ENCODE results near the gene ZFX. TPM values are rescaled to one million over a fixed set of nuclear protein-coding genes. Genes with fewer than 3 reads are reported as not detected.

The ZFX gene
- total and polyA plus RNA-seq, 9 donors: 16.1 to 87.8 (median 80.8) TPM

DNA sequence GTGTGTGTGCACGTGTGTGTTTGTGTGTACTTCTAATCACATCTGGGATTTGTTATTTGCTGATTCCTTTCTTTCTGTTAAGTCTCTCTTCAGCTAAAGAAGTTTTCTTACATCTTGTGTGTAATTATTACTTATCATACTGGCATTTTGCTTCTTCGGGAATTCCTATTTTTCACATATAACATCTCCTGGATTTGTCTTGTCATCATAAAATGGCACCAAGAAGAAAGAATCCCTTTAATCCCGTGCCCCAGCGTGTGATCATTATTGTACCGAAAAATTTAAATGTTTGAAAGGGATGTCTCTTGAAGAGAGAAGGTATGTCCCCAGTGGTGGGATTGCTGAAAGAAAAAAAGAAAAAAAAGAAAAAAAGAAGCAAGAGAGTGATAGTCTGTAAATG, 72.3 kb downstream of the ZFX start:
- Histone ChIP-seq H3K4me1 (ENCODE audit: insufficient read depth) (no peaks in the 10 kb centered on the region), H3K36me3 (no peaks in the 10 kb centered on the region), H3K27ac (no peak overlapping the region), H3K27me3 (no peaks in the 10 kb centered on the region), H3K9me3 (no peaks in the 10 kb centered on the region), H3K4me3 (no peak overlapping the region)
- intact Hi-C loops (cut with DNase I): no loop called here
- DNase-seq: no peak
- WGBS, 3 donors: 83 to 85% (median 83%) methylated on average over 5 of the region's 5 CpGs
- TF ChIP-seq, protein P1, sequence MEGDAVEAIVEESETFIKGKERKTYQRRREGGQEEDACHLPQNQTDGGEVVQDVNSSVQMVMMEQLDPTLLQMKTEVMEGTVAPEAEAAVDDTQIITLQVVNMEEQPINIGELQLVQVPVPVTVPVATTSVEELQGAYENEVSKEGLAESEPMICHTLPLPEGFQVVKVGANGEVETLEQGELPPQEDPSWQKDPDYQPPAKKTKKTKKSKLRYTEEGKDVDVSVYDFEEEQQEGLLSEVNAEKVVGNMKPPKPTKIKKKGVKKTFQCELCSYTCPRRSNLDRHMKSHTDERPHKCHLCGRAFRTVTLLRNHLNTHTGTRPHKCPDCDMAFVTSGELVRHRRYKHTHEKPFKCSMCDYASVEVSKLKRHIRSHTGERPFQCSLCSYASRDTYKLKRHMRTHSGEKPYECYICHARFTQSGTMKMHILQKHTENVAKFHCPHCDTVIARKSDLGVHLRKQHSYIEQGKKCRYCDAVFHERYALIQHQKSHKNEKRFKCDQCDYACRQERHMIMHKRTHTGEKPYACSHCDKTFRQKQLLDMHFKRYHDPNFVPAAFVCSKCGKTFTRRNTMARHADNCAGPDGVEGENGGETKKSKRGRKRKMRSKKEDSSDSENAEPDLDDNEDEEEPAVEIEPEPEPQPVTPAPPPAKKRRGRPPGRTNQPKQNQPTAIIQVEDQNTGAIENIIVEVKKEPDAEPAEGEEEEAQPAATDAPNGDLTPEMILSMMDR (IDR thresholded peaks at IDR 0.05): no peak
- TF ChIP-seq EP300 (IDR thresholded peaks at IDR 0.05) (no peak), POLR2A (IDR thresholded peaks at IDR 0.05) (no peak)

GRCh38 chrX:24225265-24225664, 75.7 kb downstream of the ZFX start:
- no peak overlapping the region for H3K4me3 ChIP-seq
- H3K9me3 ChIP-seq: no peaks in the 10 kb centered on the region
- no peaks in the 10 kb centered on the region for H3K36me3 ChIP-seq
- peaks cover 2% of the 10 kb centered on the region for H3K4me1 ChIP-seq (ENCODE audit: insufficient read depth)
- H3K27me3 ChIP-seq: no peaks in the 10 kb centered on the region
- H3K27ac ChIP-seq: no peak overlapping the region
- TF ChIP-seq POLR2A (IDR thresholded peaks at IDR 0.05): no peak
- TF ChIP-seq, protein P1 (IDR thresholded peaks at IDR 0.05): no peak
- no peak for TF ChIP-seq EP300 (IDR thresholded peaks at IDR 0.05)
- intact Hi-C loops (cut with DNase I): no loop called here
- no peak for DNase-seq

- Histone ChIP-seq H3K27ac (no peak overlapping the region), H3K36me3 (no peaks in the 10 kb centered on the region), H3K9me3 (no peaks in the 10 kb centered on the region), H3K4me3 (no peak overlapping the region), H3K4me1 (ENCODE audit: insufficient read depth) (peaks cover 2% of the 10 kb centered on the region), H3K27me3 (no peaks in the 10 kb centered on the region)
- TF ChIP-seq EP300 (IDR thresholded peaks at IDR 0.05): no peak
- no peak for TF ChIP-seq POLR2A (IDR thresholded peaks at IDR 0.05)
- intact Hi-C loops (cut with DNase I): no loop called here
- WGBS, 3 donors: 94 to 97% (median 96%) methylated on average over 2 of the region's 2 CpGs
- no peak for DNase-seq
Measured at GRCh38 chrX:24226176-24226575, 76.6 kb downstream of the ZFX start.

DNA sequence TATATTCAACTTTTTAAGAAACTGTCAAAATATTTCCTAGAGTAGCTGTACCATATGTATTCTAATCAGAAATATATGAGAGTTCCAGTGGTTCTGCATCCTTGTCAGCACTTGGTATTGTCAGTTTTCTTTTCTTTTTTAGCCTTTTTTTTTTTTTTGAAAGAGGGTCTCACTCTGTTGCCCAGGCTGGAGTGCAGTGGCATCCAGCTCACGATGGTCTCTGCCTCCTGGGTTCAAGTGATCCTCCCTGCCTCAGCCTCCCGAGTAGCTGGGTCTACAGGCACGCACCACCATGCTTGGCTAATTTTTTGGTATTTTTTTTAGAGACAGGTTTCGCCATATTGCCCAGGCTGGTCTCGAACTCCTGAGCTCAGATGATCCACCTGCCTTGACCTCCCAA, 79.1 kb downstream of the ZFX start:
- Histone ChIP-seq H3K36me3 (no peaks in the 10 kb centered on the region), H3K27ac (no peak overlapping the region), H3K4me1 (ENCODE audit: insufficient read depth) (peaks cover 2% of the 10 kb centered on the region), H3K4me3 (no peak overlapping the region), H3K27me3 (no peaks in the 10 kb centered on the region), H3K9me3 (no peaks in the 10 kb centered on the region)
- WGBS, 3 donors: 85 to 90% (median 88%) methylated on average over 5 of the region's 5 CpGs
- DNase-seq: no peak
- TF ChIP-seq EP300 (IDR thresholded peaks at IDR 0.05) (no peak), POLR2A (IDR thresholded peaks at IDR 0.05) (no peak)
- TF ChIP-seq, protein P1 (IDR thresholded peaks at IDR 0.05): no peak
- intact Hi-C loops (cut with DNase I): no loop called here

GRCh38 chrX:24229400-24229879, 79.9 kb downstream of the ZFX start:
- H3K36me3 ChIP-seq: no peaks in the 10 kb centered on the region
- 67 to 71% (median 71%) methylated on average over 10 of the region's 10 CpGs for WGBS, 3 donors
- TF ChIP-seq, protein P1 (IDR thresholded peaks at IDR 0.05): no peak
- TF ChIP-seq POLR2A (IDR thresholded peaks at IDR 0.05) (no peak), EP300 (IDR thresholded peaks at IDR 0.05) (no peak)
- no peaks in the 10 kb centered on the region for H3K9me3 ChIP-seq
- no peaks in the 10 kb centered on the region for H3K27me3 ChIP-seq
- intact Hi-C loops (cut with DNase I): no loop called here
- H3K4me1 ChIP-seq (ENCODE audit: insufficient read depth): peaks cover 2% of the 10 kb centered on the region
- no peak for DNase-seq
- H3K4me3 ChIP-seq: no peak overlapping the region
- no peak overlapping the region for H3K27ac ChIP-seq

Data from ovary (tissue), 9 donors.